ENCODE results near the gene JTB.

DNA sequence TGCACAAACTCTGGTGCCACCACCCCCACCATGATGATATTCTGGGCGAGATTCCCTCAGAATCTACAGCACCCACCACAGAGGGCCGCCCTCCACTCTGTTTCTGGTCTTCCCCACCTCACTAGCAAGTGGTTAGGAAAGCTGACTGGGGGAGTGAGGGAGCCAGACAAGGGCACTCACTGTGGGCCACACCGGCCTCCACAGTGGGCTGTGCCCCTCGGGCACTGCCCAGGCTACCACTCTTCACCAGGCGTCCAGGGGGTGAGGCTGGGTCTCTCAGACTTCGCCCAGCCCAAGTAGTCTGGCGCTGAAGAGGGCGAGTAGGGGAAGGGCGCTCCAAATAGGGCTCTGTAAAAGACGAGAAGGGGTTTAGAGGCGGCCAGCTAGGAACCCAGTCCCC lies 43.5 kb downstream of the JTB start:
- TF ChIP-seq, protein P1, sequence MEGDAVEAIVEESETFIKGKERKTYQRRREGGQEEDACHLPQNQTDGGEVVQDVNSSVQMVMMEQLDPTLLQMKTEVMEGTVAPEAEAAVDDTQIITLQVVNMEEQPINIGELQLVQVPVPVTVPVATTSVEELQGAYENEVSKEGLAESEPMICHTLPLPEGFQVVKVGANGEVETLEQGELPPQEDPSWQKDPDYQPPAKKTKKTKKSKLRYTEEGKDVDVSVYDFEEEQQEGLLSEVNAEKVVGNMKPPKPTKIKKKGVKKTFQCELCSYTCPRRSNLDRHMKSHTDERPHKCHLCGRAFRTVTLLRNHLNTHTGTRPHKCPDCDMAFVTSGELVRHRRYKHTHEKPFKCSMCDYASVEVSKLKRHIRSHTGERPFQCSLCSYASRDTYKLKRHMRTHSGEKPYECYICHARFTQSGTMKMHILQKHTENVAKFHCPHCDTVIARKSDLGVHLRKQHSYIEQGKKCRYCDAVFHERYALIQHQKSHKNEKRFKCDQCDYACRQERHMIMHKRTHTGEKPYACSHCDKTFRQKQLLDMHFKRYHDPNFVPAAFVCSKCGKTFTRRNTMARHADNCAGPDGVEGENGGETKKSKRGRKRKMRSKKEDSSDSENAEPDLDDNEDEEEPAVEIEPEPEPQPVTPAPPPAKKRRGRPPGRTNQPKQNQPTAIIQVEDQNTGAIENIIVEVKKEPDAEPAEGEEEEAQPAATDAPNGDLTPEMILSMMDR (IDR thresholded peaks at IDR 0.05), result no peak
- no peak for TF ChIP-seq POLR2A (IDR thresholded peaks at IDR 0.05)

Measured in lower leg skin (tissue), 3 donors.